RPMI8226 (cell line): ENCODE measurements around the gene PRR33.
"Not testable (repeated sequence)": the region's sequence is repeated elsewhere in the genome, so short reads cannot be mapped to it uniquely, and the experiment has no call there.

Source experiments
- DNase-seq: peaks from one replicate; pipeline ENCODE4 v3.0.0-alpha.2; 2015

PRR33 gene

GRCh38 chr11:1888811-1889210 is 2.9 kb downstream of the PRR33 start:
- DNase-seq: no peak

- DNase-seq: no peak
These were observed 3.3 kb downstream of the PRR33 start for GRCh38 chr11:1888347-1888753.

GRCh38 chr11:1887451-1888346 is 4.0 kb downstream of the PRR33 start:
- DNase-seq: no peak

GRCh38 chr11:1886551-1886950 is 5.1 kb downstream of the PRR33 start:
- DNase-seq: not testable (repeated sequence)

GRCh38 chr11:1884303-1884700 is 7.4 kb downstream of the PRR33 start:
- no peak for DNase-seq

GRCh38 chr11:1883346-1884302 is 8.1 kb downstream of the PRR33 start:
- DNase-seq: no peak

- DNase-seq: peak; percentile 67
These were observed 9.1 kb downstream of the PRR33 start for GRCh38 chr11:1882265-1883238.

- DNase-seq: no peak
These were observed 10.0 kb downstream of the PRR33 start for GRCh38 chr11:1881442-1882264.

- DNase-seq: no peak
These were observed 10.8 kb downstream of the PRR33 start for GRCh38 chr11:1880746-1881441.

- DNase-seq: no peak
These were observed 11.6 kb downstream of the PRR33 start for GRCh38 chr11:1879941-1880720.

GRCh38 chr11:1879342-1879940 is 12.3 kb downstream of the PRR33 start:
- no peak for DNase-seq

GRCh38 chr11:1878137-1879031 is 13.3 kb downstream of the PRR33 start:
- DNase-seq: no peak

GRCh38 chr11:1877211-1878136 is 14.2 kb downstream of the PRR33 start:
- no peak for DNase-seq

GRCh38 chr11:1876361-1877063 is 15.2 kb downstream of the PRR33 start:
- DNase-seq: no peak

GRCh38 chr11:1875851-1876301 is 15.8 kb downstream of the PRR33 start:
- not testable (repeated sequence) for DNase-seq

- DNase-seq: no peak
These were observed 16.4 kb downstream of the PRR33 start for GRCh38 chr11:1875093-1875850.
